ENCODE results near the gene RAB44.

The RAB44 gene

DNA sequence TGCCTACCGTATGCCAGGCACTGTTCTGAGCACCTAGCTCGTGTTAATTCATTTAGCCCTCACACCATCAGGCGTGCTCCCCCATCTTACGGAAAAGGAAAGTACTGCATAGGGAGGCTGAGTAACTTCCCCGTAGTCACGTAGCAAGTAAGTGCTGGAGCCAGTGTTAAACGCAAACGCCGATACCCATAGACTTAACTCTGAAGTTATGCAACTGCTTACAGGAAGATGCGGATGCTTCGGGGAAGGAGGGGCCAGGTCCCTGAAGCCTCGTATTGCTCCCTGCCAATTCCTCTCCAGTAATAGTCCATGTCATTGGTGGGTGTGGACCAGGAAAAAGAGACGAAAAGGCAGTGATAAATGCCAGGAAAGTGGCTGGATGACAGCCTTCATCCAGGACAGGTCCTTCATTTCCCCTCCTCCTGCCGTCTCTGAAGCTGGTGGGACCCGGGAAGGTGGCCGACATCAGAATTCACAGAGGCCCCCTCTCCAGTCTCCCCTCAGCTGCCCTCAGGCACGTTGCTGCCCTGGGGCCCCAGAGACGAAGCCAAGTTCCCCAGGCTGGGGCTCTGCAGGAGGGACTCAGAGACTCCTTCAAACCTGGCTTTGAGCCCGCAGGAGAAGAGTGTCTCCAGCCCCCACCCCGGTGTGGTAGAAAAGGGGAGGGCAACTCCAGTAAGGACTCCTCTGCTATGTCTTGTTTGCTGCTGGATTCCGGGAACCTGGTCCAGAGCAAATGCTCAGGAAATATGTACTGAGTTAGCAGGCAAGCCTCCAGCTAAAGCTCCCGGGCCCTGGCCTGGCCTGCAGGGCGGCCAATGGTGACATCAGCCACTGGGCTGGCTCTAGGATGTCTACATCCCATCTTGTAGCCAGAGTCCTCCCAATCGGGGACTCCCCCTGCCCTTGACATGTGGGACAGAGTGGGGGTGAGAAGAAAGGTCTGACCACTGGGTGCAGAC, 37.8 kb downstream of the RAB44 start:
- DNase-seq, result no peak

DNA sequence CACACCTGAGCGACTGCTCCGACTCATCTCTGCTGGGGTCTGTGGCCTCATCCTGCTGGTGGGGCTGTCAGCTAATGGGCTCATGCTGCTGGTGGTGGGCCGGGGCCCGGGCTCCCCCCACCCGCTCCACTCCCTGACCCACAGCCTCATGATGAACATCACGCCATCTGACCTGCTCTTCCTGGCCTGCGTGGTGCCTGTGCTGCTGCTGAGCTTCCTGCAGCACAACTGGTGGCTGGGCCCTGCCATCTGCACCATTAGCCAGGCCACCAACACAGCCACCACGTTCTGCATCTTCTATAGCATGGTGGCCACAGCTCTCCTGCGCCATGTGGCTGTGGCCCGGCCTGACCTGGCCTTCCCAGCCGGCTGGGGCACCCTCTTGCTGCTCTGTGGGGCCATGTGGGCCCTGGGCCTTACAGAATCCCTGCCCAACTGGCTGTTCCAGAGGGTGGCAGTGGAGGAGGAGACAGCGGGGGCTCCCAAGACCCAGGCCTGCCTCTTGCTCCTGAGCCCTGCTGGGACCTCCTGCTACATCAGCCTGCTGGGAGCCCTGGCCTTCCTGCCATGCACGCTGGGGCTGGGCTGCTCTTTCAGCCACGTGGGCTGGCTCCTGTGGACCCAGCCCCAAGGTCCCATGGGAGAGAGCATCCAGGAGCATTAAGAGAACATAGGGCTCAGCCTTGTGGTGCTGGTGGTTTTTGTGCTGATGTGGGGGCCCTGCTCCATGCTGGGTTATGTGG, 39.6 kb downstream of the RAB44 start:
- DNase-seq, result no peak

DNA sequence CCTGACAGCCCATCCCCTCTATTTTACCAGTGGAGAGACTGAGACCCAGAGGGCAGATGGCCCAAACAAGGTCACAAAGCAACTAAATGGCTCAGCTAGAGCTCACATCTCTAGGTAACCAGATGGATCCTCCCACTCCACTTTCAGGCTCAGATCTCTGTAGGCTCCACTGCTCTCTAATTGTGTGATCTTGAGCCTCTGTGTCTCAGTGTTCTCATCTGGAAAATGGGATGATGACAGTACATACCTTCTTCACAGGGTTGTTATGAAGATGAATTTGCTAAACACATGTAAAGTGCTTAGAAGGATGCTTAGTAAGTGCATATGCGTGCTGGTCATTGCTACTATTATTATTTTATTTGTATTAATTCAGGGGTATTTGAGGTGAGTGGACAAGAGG, 40.5 kb downstream of the RAB44 start:
- DNase-seq, result no peak

DNA sequence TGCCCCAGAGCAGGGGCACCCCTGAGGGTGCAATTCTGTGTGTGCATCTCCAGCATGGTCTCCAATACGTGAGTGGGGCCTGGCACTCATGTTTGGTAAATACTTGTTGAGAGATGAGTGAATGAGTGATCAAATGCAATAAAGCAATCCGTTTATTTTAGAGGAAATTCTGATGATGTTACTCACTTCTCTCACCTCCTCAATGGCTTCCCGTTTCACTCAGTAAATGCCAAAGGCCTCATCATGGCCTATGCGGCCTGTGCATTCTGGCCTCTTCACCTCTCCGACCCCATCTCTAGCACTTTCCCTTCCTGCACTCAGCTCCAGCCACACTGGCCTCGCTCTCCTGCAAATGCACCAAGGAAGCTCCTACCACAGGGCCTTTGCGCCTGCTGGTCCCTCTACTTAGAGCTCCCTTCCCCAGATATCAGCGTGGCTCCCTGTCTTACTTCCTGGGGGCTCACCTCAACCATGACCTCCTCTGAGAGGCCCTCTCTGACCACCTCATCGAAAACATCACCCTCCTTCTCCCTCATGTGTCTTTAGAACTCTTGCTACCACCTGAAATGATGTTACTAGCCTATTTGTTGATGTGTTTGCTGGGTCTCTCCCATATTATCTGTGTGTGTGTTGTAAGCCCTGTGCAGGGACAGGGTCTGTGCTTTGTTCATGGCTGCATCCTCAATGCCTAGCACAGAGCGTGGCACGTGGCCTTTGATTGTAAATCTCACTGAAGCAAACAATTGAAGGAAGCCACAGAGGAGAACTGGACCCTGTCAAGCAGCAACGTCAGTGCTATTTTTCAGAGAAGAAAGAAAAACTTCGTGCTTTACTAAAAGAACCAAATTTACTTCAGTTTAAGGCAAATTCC, 42.6 kb downstream of the RAB44 start:
- DNase-seq, result no peak

DNA sequence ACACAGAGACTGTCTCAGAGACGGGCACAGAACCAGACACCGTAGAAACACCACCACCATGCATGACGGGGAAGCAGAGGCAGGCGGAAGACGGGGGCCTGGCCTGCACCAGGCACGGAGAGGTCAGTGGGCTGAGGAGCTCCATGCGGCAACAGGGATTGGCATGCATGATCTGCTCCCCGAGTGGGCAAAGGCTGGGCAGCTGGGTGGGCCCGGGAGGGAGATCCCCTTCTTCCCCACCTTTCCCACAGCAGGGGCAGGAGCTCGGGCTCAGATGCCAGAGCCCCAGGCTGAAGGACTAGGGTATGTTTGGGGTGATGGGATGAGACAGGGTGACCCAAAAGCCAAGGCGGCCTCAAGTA, 43.2 kb downstream of the RAB44 start:
- no peak for DNase-seq

DNA sequence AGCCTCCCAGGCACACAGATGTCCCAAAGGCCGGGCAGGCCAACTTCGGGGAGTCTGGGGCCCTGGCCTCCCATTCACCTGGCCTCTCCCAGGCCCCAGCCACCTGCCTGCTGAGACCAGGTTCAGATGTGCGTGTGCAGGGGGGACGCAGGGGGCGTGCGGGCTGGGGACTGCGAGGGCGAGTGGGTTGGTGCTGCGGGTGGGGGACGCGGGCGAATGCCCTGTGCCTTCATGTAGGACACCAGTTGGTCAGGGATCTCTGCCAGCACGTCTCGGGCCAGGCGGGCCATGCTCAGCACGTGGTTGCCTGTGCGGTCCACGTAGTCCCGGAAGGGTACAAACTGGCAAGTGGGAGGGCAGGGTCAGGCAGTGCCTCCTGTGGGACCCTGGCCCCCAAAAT, 44.5 kb downstream of the RAB44 start:
- DNase-seq, result no peak

DNA sequence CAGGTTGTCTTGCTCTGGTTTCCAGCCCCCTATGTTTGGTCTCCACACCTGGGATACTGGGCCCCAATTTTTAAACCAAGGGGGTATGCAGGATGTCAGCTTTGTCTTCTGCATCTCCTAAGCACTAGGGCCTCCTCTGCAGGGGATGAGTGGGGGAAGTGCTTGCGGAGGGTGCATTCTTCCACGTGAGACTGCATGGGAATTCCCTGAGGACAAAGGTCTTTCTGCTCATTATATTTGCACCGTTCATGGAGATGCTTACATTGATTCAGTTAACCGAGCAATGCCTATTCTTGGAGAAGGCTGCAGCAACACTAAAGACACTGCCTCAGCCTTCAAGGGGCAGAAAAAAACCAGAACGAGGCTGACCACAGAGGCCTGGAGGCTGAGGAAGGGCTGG, 45.4 kb downstream of the RAB44 start:
- DNase-seq, result no peak

DNA sequence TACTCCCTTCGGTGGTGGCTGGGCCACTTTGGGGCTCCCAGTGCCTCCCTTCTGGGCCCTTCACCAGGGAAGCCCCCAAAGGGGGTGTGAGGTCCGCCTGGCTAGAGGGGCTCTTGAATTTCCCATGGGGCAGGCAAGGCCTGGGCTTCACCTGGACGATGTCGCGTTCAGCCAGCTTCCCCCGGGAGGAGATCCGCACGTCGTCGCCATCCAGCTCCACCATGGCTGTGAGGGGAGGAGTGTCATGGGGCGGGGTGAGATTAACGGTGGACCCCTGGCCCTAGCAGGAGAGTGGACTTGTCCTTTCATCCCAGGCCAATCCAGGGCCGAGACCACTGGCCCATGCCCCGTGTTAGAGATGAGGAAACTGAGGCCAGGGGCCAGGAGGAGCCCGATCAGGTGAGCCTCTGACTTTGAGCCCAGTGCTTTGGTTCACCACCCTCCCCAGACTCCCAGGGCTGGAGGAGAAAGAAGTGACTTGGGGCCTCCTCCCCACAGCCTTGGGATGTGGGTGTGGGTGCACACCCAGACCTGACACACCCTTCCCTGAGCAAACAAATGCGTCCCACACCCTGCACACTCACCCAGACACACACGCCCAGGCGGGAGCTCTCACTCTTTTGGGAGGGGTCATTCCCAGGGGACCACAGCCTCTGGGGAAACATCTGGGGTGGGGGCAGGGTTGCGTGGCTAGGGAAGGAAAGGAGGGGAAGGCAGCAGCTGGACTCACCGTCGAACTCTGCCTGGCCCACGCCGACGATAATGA, 46.1 kb downstream of the RAB44 start:
- DNase-seq, result no peak

DNA sequence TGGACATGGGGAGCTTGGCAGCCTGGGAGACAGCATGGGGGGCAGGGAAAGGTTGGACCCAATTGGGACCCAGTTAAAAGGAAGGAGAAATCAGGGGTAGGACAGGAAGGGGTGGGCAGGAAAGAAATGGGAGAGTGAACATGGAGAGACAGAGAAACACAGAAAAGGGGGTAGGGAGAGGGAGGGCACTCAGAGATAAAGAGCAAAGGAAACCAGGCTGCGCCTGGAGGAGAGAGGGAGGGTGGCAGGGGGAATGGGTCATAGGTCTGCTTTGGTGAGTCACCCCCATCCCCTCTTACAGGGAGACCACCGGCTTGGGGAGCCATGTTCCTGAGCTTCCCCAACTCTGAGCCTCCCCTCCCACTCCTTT, 46.7 kb downstream of the RAB44 start:
- no peak for DNase-seq

DNA sequence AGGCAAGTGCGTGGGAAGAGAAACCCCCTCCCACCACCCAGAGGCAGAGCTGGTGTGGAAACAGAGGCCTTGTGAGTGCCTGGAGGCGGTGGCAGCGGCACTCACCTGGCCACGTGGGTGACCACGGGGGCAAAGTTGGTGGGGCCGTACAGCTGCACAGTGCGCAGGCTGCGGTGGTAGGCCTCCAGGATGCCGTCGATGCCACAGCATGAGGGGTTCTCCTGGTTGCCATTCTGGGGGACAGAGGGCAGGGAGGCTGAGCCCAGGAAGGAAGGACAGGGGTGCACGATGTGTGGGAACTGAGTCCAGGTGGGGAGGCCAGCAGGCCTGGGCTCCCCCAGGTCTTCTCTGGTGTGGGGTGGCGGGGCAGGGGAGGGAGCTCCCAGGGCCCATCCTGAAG, 47.7 kb downstream of the RAB44 start:
- DNase-seq, result no peak

DNA sequence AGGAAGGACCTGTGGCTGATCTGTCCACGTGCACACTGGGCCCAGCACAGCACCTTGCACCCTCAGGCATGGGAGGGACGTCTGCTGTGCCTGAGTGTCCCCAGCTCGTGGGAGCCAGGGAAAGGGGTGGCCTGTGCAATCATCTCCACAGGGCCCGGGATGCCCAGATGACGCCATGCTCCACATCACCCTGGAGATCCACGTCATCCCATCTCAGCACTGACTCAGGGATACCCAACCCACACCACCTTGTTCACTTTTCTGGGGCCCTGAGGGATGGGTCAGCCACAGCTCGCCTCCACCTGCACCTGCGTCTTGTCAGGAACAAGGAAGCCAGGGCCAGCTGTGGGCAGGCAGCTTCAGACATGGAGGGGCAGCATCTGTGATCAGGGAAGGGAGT, 48.2 kb downstream of the RAB44 start:
- DNase-seq, result no peak

DNA sequence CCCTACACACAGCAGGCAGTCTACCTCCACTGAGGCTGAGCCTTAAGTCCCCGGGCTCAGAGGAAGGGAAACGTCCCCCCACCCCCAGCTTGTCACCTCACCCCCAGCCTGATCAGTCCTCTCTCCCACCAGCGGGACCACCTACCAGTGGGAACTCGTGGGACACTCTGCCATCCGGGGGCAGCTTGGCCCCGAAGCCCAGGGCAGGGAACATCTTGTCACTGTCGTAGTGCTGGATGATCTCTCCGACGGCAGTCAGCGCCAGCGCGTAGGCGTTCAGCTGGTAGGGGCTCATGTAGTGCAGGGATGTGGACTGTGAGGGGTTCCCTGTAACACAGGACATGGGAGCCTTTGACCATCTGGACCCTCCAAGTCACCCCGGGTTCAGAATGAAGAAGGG, 48.6 kb downstream of the RAB44 start:
- no peak for DNase-seq

DNA sequence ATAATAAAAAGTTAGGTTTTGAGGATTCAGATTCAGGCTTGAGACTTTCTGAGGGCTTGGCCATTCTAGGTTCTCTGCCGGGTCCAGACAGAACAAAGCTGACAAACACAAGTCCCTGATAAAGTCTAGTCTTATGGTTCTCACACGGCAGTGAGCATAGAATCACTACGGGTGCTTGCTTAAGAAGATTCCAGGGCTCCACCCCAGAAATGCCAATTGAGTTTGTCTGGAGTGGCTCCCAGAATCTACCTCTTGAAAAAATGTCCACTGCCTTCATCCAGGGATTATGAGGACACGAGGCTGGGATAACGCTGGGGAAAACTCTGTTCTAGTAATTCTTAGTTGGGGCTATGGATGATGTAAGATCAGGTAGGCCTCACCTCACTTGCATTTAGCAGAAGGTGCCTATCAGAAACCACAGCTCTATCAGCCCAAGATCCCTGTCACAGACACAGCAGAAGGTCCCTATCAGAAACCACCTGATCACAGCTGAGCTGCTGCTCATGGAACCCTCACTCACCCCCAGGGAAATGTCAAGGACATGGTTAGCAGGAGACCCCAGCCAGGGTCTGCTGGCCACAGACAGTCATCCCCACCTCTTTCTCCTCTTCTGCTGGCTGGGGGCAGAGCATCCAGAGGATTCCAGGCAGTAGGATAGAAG, 52.3 kb downstream of the RAB44 start:
- no peak for DNase-seq

DNA sequence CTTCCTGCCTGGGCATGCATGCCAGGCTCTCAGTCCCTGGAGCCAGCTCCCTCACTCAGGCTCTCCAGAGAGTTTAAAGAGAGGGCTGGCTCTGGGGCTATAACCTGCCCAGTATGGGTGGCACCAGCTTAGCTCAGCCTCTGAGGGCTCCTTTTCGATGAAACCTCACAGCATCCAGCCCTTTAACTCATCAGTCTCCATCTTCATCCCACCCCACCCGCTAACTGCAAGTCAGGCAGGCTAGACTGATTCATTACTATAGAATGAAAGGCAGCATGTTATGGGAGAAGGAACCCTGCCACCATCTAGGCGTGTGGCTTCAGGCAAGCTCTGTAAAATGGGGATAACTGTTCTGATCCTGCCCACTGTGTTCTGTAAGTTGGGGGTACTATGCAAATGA, 53.5 kb downstream of the RAB44 start:
- DNase-seq, result no peak

DNA sequence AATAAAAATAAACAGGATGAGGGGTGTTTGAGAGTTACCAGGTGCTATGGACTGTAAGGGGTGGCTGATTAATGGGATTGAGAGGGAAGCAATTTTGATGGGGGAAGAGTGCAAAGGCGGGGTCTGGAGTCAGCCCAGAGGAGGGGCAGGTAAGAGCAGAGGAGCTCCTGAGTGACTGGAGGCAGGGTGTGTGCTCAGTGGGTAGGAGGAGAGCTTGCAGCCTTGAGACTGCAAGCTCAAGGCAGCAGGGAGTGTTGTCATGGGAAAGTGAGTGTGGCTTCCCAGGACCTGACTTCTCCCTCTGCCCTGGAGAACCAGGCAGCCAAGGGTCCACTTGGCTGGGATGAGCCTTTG, 54.2 kb downstream of the RAB44 start:
- DNase-seq, result no peak

DNA sequence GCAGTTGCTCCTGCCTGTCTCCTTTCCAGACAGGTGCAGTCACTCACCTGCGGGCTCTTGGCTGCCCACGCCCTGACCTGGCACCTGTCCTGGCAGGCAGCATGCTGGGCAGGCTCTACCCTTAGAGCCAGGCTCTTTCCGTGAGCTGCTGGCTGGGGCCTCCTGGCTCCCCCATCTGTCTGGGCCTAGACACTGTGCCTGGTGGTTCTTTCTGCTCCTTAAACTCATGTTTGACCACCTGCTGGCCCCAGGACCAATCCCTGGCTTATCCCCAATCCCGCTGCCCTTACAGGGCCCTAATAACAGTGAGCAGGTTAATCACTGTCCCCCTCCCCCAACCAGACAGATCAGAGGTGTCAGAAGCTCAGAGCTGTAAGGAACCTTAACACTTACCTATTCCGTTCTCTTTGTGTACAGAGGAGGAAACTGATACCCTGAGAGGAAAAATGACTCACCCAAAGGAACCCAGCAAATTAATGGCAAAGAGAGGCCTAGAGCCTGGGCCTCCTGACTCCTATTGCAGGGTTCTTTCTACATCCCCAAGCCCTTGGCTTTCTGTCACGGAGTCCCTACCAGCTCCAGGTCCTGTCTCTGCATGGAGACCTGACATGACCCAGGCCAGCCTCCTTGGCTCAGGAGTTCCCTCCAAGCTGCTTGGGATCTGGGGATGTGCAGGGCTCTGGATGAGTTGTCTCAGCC, 54.7 kb downstream of the RAB44 start:
- DNase-seq, result no peak

DNA sequence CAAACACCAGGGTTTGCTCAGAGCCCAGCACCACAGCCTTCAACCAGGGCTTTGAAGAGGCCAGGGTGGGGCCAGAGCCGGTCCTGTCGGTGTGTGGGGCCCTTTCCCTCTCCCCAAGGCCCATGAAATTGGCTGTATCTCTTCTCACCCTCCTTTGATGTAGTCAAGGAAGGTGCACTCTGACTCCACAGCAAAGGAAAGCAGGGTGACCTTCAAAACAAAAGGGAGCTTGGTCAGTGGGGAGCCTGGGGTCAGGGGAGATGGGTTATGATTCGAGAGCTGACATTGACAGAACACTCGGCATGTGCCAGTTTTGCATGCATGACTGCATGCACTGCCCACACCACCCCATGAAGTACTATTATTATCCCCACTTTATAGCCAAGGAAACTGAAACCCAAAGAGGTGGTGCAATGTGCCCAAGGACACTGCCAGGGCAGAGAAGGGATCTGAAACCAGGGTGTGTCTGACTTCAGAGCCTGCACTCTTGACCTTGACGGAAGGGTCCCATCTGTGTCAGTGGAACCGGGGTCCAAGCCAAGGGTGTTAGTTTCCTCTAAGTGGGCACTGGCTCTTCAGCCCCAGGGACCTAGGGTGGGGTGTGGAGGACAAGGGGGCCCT, 55.4 kb downstream of the RAB44 start:
- no peak for DNase-seq

DNA sequence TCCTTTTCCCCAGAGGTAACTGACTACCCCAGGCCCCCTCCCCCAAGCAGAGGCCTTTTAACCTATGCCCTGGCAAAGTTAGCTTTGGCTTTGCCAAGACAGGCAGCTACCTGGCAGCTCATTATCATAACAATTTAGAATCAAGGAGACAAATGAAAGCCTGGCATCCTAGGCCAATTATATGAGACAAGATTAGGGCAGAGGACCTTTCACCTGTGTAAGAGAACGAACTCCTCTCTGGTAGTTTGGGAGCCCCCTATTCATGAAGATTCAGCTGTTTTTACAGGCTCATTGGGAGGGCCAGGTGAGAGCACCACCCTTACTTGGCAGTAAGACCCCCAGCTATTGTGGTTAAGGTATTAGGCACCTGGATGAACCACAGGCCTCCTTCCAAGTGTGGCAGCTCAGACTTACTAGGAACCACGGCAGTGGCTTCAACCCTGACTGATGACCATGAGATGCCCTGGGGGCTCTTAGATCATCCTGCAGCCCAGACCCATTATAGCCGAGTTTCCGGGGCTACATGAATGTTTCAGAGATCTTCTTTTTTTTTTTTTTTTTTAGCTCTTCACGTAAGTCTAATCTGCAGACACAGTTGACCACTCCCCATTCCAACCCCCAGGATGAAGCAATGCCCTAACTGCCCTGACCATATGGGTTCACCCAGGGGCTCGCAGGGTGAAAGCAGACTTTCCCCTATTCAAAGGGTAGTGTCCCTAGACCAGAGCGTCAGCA, 56.2 kb downstream of the RAB44 start:
- no peak for DNase-seq

DNA sequence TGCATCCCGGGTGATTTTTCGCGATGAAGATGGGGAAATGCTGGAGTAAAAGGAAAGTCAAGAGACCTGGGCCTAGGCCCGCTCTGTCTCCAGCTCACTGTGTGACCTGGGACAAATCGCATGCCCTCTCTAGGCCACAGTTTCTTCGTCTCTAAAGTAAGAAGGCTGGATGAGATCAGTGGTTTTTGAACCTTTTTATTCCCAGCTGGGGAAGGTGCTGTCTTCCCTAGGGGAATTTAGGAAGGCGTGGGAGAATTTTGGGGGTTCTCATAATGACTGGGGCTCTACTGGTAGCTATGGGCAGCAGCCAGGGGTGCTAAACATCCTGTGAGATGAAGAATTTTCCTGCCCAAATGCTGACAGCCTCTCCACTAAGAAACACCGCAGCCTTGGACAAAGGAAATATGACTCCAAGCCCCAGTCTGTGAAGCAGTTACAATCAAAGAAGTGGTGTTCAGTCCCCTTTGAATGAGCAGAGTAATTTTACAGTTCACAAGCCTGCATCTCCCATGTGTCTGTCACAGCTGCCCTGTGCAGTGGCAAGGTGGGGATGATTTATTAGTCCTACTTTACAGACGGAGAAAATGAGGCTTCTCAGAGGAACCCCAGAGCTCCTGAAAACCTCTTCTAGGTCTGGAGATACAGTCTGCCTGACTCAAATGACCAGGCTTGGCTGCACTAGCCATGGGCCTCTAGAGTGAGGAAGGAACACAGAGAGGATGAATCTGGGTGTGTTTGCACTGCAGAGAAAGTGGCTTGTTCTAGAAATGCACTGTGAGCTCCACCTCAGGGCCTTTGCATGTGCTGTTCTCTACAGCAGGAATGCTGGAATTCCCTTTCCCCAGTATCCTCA, 57.2 kb downstream of the RAB44 start:
- no peak for DNase-seq
